Panc1 (cell line): ENCODE data around the gene FSIP1. TPM values are rescaled to one million over a fixed set of nuclear protein-coding genes. Genes with fewer than 3 reads are reported as not detected.

ENCODE experiments used
- ATAC-seq: fragments of 200-7000 bp; cut with Tn5 transposase; 2 replicates; pipeline ENCODE4 v1.9.1; 2020; ENCODE audit warnings: mild to moderate bottlenecking, moderate library complexity
- BruUV-seq: library from RNA; stranded (reverse); fragments of 400-500 nt; replicated peaks from 2 replicates; lab custom pipeline; 2021; lab: Mats Ljungman, UMichigan
- CTCF ChIA-PET: fragments of 300-600 bp; sonication (Branson Sonifier 250); formaldehyde crosslinking; loops from one replicate; lab custom pipeline; 2022; ENCODE audit warnings: antibody characterized with exemption; lab: Charles Lee
- POLR2A ChIA-PET: fragments of 300-600 bp; sonication (Branson Sonifier 250); formaldehyde crosslinking; loops from one replicate; lab custom pipeline; 2022; ENCODE audit warnings: antibody characterized with exemption; lab: Charles Lee
- DNase-seq: peaks from one replicate; pipeline ENCODE4 v3.0.0-alpha.2; 2010; ENCODE audit warnings: low read depth, low spot score
- H3K27ac ChIP-seq: 2 replicates; pipeline ENCODE4 v1.5.1; 2011; ENCODE audit warnings: mild to moderate bottlenecking, low read length, inconsistent platforms
- H3K27me3 ChIP-seq: fragments of 200-500 bp; sonication (Bioruptor generic); 2 replicates; pipeline ENCODE4 v1.6.0; 2014; ENCODE audit warnings: low read length, inconsistent platforms; ENCODE audit not compliant: control insufficient read depth, insufficient read depth
- H3K36me3 ChIP-seq: fragments of 200-500 bp; sonication (Bioruptor generic); 2 replicates; pipeline ENCODE4 v1.5.1; 2014; ENCODE audit warnings: inconsistent platforms, mild to moderate bottlenecking, low read length, moderate library complexity; ENCODE audit not compliant: control insufficient read depth, insufficient read depth
- H3K4me1 ChIP-seq: 2 replicates; pipeline ENCODE4 v1.5.1; 2011; ENCODE audit warnings: inconsistent platforms, mild to moderate bottlenecking, low read length, moderate library complexity; ENCODE audit not compliant: control insufficient read depth, insufficient read depth
- H3K4me3 ChIP-seq, 2 experiments: 2 replicates each; pipeline ENCODE4 v1.5.1; 2011 to 2012; ENCODE audit warnings: low read depth in 2 of 2, low read length in 2 of 2, mild to moderate bottlenecking in 2 of 2, inconsistent platforms in 1 of 2, moderate library complexity in 1 of 2
- H3K9me3 ChIP-seq: fragments of 200-500 bp; sonication (Bioruptor generic); 2 replicates; pipeline ENCODE4 v1.5.1; 2014; ENCODE audit warnings: low read depth, mild to moderate bottlenecking, inconsistent platforms, low read length, moderate library complexity; ENCODE audit not compliant: control insufficient read depth, insufficient read depth
- POLR2AphosphoS5 ChIP-seq: IDR thresholded peaks from 2 replicates; pipeline ENCODE4 v1.6.1; 2012; ENCODE audit warnings: mild to moderate bottlenecking, low read depth, low read length, moderate library complexity
- SIN3A ChIP-seq: IDR thresholded peaks from 2 replicates; pipeline ENCODE4 v1.6.1; 2012; ENCODE audit warnings: low read depth, mild to moderate bottlenecking, low read length, moderate library complexity, borderline replicate concordance; ENCODE audit not compliant: insufficient read depth
- TCF7L2 ChIP-seq: IDR thresholded peaks from 2 replicates; pipeline ENCODE4 v1.6.1; 2011; ENCODE audit warnings: mild to moderate bottlenecking, low read depth, low read length, inconsistent platforms
- in situ Hi-C: cut with HindIII; loops from 2 replicates; pipeline ENCODE4 v1.10.0; 2016; ENCODE audit warnings: low sequenced_read_pairs, low pct_unique_long_range_greater_than_20kb
- intact Hi-C: fragments of 100-400 bp; cut with micrococcal nuclease; formaldehyde crosslinking; loops from one replicate; pipeline ENCODE4 v1.10.0; 2022; ENCODE audit not compliant: unreplicated experiment
- total RNA-seq: library from RNA; stranded (reverse); gene quantifications from one replicate; pipeline ENCODE4 v1.2.1, GENCODE V29; 2021; ENCODE audit not compliant: unreplicated experiment
- TF ChIP-seq, protein P1 (sequence below), 2 experiments: IDR thresholded peaks; 2 replicates each; pipeline ENCODE4 v1.6.1; 2011 to 2012; ENCODE audit warnings: low read depth in 2 of 2, control low read depth in 1 of 2, low read length in 1 of 2, mild to moderate bottlenecking in 1 of 2, moderate library complexity in 1 of 2; ENCODE audit not compliant: insufficient read depth in 1 of 2
- TF ChIP-seq, protein P2 (sequence below): fragments of 450-650 bp; IDR thresholded peaks from 2 replicates; pipeline ENCODE4 v1.5.1; 2017; ENCODE audit warnings: mild to moderate bottlenecking

Gene FSIP1
- total RNA-seq, 1 experiment from 2014 or later: 1.4 TPM

DNA sequence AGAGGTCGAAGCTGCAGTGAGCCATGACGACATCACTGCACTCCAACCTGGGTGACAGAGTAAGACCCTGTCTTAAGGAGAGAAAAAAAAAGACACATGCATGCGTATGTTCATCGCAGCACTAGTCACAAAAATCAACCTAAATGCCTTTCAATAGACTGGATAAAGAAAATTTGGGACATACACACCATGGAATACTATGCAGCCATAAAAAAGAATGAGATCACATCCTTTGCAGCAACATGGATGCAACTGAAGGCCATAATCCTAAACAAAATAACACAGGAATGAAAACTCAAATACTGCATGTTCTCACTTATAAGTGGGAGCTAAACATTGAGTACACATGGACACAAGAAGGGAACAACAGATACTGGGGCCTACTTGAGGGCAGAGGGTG is 53.1 kb downstream of the FSIP1 start:
- Histone ChIP-seq H3K4me3 (no peak overlapping the region), H3K27me3 (no peaks in the 10 kb centered on the region), H3K36me3 (no peaks in the 10 kb centered on the region), H3K27ac (no peak overlapping the region), H3K4me1 (no peaks in the 10 kb centered on the region), H3K9me3 (no peaks in the 10 kb centered on the region)
- DNase-seq: no peak
- in situ Hi-C loops (no loop called here), intact Hi-C loops (no loop called here)
- POLR2A ChIA-PET: no interaction called here
- CTCF ChIA-PET: no interaction called here
- BruUV-seq: no TSS peak
- TF ChIP-seq SIN3A (no peak), TCF7L2 (no peak), POLR2AphosphoS5 (no peak)
- TF ChIP-seq, protein P1, sequence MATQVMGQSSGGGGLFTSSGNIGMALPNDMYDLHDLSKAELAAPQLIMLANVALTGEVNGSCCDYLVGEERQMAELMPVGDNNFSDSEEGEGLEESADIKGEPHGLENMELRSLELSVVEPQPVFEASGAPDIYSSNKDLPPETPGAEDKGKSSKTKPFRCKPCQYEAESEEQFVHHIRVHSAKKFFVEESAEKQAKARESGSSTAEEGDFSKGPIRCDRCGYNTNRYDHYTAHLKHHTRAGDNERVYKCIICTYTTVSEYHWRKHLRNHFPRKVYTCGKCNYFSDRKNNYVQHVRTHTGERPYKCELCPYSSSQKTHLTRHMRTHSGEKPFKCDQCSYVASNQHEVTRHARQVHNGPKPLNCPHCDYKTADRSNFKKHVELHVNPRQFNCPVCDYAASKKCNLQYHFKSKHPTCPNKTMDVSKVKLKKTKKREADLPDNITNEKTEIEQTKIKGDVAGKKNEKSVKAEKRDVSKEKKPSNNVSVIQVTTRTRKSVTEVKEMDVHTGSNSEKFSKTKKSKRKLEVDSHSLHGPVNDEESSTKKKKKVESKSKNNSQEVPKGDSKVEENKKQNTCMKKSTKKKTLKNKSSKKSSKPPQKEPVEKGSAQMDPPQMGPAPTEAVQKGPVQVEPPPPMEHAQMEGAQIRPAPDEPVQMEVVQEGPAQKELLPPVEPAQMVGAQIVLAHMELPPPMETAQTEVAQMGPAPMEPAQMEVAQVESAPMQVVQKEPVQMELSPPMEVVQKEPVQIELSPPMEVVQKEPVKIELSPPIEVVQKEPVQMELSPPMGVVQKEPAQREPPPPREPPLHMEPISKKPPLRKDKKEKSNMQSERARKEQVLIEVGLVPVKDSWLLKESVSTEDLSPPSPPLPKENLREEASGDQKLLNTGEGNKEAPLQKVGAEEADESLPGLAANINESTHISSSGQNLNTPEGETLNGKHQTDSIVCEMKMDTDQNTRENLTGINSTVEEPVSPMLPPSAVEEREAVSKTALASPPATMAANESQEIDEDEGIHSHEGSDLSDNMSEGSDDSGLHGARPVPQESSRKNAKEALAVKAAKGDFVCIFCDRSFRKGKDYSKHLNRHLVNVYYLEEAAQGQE (IDR thresholded peaks at IDR 0.05; ENCODE audit: insufficient read depth in 1 of 2, low read depth in 2 of 2, low read length in 1 of 2): no peak
- no peak for ATAC-seq

DNA sequence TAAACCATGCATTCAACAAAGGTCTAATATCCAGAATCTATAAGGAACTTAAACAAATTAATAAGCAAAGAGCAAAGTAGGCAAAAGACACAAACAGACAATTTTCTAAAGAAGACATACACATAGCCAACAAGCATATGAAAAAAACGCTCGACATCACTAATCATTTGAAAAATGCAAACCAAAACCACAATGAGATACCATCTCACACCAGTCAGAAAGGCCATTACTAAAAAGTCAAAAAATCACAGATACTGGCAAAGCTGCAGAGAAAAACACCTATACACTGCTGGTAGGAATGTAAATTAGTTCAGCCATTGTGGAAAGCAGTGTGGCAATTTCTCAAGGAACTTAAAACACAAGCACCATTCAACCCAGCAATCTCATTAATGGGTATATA is 53.8 kb downstream of the FSIP1 start:
- intact Hi-C loops: no loop called here
- H3K27me3 ChIP-seq: no peaks in the 10 kb centered on the region
- CTCF ChIA-PET: no interaction called here
- no peaks in the 10 kb centered on the region for H3K36me3 ChIP-seq
- H3K4me3 ChIP-seq: no peak overlapping the region
- H3K9me3 ChIP-seq: no peaks in the 10 kb centered on the region
- in situ Hi-C loops: no loop called here
- POLR2A ChIA-PET: no interaction called here
- ATAC-seq (no peak), DNase-seq (no peak)
- no TSS peak for BruUV-seq
- TF ChIP-seq, protein P2, sequence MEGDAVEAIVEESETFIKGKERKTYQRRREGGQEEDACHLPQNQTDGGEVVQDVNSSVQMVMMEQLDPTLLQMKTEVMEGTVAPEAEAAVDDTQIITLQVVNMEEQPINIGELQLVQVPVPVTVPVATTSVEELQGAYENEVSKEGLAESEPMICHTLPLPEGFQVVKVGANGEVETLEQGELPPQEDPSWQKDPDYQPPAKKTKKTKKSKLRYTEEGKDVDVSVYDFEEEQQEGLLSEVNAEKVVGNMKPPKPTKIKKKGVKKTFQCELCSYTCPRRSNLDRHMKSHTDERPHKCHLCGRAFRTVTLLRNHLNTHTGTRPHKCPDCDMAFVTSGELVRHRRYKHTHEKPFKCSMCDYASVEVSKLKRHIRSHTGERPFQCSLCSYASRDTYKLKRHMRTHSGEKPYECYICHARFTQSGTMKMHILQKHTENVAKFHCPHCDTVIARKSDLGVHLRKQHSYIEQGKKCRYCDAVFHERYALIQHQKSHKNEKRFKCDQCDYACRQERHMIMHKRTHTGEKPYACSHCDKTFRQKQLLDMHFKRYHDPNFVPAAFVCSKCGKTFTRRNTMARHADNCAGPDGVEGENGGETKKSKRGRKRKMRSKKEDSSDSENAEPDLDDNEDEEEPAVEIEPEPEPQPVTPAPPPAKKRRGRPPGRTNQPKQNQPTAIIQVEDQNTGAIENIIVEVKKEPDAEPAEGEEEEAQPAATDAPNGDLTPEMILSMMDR: no peak
- TF ChIP-seq TCF7L2: no peak
- TF ChIP-seq, protein P1 (IDR thresholded peaks at IDR 0.05; ENCODE audit: insufficient read depth in 1 of 2, low read depth in 2 of 2, low read length in 1 of 2): no peak
- TF ChIP-seq SIN3A: no peak
- no peak for TF ChIP-seq POLR2AphosphoS5
- H3K4me1 ChIP-seq: no peaks in the 10 kb centered on the region
- H3K27ac ChIP-seq: no peak overlapping the region
